H1 (cell line): Measurements from ENCODE around the gene SUSD1. TPM values are rescaled to one million over a fixed set of nuclear protein-coding genes. Genes with fewer than 3 reads are reported as not detected.

Experiments used
- CTCF ChIA-PET: fragments of 300-600 bp; sonication (Branson Sonifier 250); formaldehyde crosslinking; loops from one replicate; lab custom pipeline; 2021; ENCODE audit not compliant: partially characterized antibody; lab: Charles Lee
- POLR2A ChIA-PET: fragments of 300-600 bp; sonication (Branson Sonifier 250); formaldehyde crosslinking; loops from one replicate; lab custom pipeline; 2021; ENCODE audit warnings: inconsistent platforms; ENCODE audit not compliant: partially characterized antibody; lab: Charles Lee
- DNase-seq, 2 experiments: peaks; one replicate each; pipeline versions ENCODE4 v3.0.0 to v3.0.0-alpha.2; 2010 to 2022; ENCODE audit warnings: low spot score in 2 of 2, low read depth in 1 of 2, mixed read lengths in 1 of 2
- FAIRE-seq: peaks from 2 replicates; lab custom pipeline; 2011; peaks lifted over from hg19 to GRCh38; lab: Jason Lieb, UNC
- H2AFZ ChIP-seq: 2 replicates; pipeline ENCODE4 v1.8.1; 2012; ENCODE audit warnings: low read length, inconsistent platforms
- H2AK5ac ChIP-seq: 2 replicates; pipeline ENCODE4 v1.6.1; 2013; ENCODE audit warnings: low read depth, low read length
- H2BK120ac ChIP-seq: replicated peaks from 2 replicates; pipeline ENCODE3; 2013; ENCODE audit warnings: low read depth, low read length, inconsistent platforms
- H2BK12ac ChIP-seq: 2 replicates; pipeline ENCODE4 v1.6.1; 2013; ENCODE audit warnings: low read depth, low read length
- H2BK15ac ChIP-seq: 2 replicates; pipeline ENCODE4 v1.6.1; 2013; ENCODE audit warnings: low read length
- H2BK20ac ChIP-seq: 2 replicates; pipeline ENCODE4 v1.6.1; 2013; ENCODE audit warnings: low read length
- H2BK5ac ChIP-seq: 2 replicates; pipeline ENCODE4 v1.6.1; 2013; ENCODE audit warnings: low read depth, low read length
- H3K14ac ChIP-seq: 2 replicates; pipeline ENCODE4 v1.6.1; 2013; ENCODE audit warnings: inconsistent platforms; ENCODE audit not compliant: insufficient read length
- H3K18ac ChIP-seq: 2 replicates; pipeline ENCODE4 v1.6.1; 2013; ENCODE audit warnings: low read length; ENCODE audit errors: extremely low read depth
- H3K23ac ChIP-seq: 2 replicates; pipeline ENCODE4 v1.6.1; 2013; ENCODE audit warnings: inconsistent platforms; ENCODE audit not compliant: insufficient read length
- H3K23me2 ChIP-seq: 2 replicates; pipeline ENCODE4 v1.6.1; 2013; ENCODE audit warnings: low read depth, low read length
- H3K27ac ChIP-seq: 2 replicates; pipeline ENCODE4 v1.6.1; 2011; ENCODE audit warnings: low read depth, low read length, inconsistent platforms
- H3K27me3 ChIP-seq, 4 experiments: replicated peaks in 1 of 4; 1 replicate in 1 of 4; 2 replicates in 3 of 4; pipeline versions ENCODE4 v1.6.1 to v1.8.1; 2011 to 2013; ENCODE audit warnings: low read length in 3 of 4, mild to moderate bottlenecking in 3 of 4, inconsistent platforms in 2 of 4, mixed read lengths in 2 of 4, moderate library complexity in 1 of 4; ENCODE audit not compliant: control insufficient read depth in 3 of 4, insufficient read depth in 3 of 4; ENCODE audit errors: extremely low read depth in 1 of 4
- H3K36me3 ChIP-seq, 4 experiments: 2 replicates each; pipeline versions ENCODE4 v1.6.1 to v1.8.1; 2011 to 2013; ENCODE audit warnings: mild to moderate bottlenecking in 4 of 4, low read length in 3 of 4, moderate library complexity in 2 of 4, control low read depth in 1 of 4, inconsistent platforms in 1 of 4; ENCODE audit not compliant: insufficient read depth in 4 of 4, control insufficient read depth in 2 of 4
- H3K4ac ChIP-seq: replicated peaks from 2 replicates; pipeline ENCODE3; 2013; ENCODE audit warnings: low read length, low read depth, mixed read lengths, inconsistent platforms; ENCODE audit not compliant: insufficient read length
- H3K4me1 ChIP-seq, 4 experiments: replicated peaks in 1 of 4; 1 replicate in 1 of 4; 2 replicates in 3 of 4; pipeline versions ENCODE4 v1.6.1 to v1.8.1; 2011 to 2013; ENCODE audit warnings: low read length in 3 of 4, inconsistent platforms in 2 of 4, mixed read lengths in 1 of 4; ENCODE audit not compliant: insufficient read depth in 4 of 4, control insufficient read depth in 3 of 4
- H3K4me2 ChIP-seq, 2 experiments: 2 replicates each; pipeline versions ENCODE4 v1.6.1 to v1.8.1; 2011 to 2013; ENCODE audit warnings: low read depth in 2 of 2, low read length in 2 of 2, control low read depth in 1 of 2, inconsistent platforms in 1 of 2, mild to moderate bottlenecking in 1 of 2; ENCODE audit not compliant: insufficient read depth in 1 of 2
- H3K4me3 ChIP-seq, 4 experiments: fragments of 200-600, 300-600 bp in 1 of 4; sonication (generic), shearing (Covaris generic), sonication (Bioruptor Twin) in 1 of 4; 2 replicates each; pipeline versions ENCODE4 v1.5.1 to v1.8.1; 2011 to 2016; ENCODE audit warnings: low read length in 4 of 4, low read depth in 3 of 4, control low read depth in 2 of 4, inconsistent platforms in 2 of 4, mild to moderate bottlenecking in 2 of 4, mixed read lengths in 1 of 4, moderate library complexity in 1 of 4; ENCODE audit not compliant: insufficient read depth in 2 of 4; ENCODE audit errors: extremely low read depth in 1 of 4
- H3K56ac ChIP-seq: replicated peaks from 2 replicates; pipeline ENCODE3; 2013; ENCODE audit warnings: low read depth, mild to moderate bottlenecking, mixed read lengths, low read length, inconsistent platforms; ENCODE audit not compliant: insufficient read length
- H3K79me1 ChIP-seq: 2 replicates; pipeline ENCODE4 v1.6.1; 2013; ENCODE audit warnings: low read depth, low read length, control low read depth
- H3K79me2 ChIP-seq, 2 experiments: 2 replicates each; pipeline versions ENCODE4 v1.6.1 to v1.8.1; 2012 to 2013; ENCODE audit warnings: low read length in 2 of 2, mild to moderate bottlenecking in 2 of 2, inconsistent platforms in 1 of 2; ENCODE audit not compliant: insufficient read depth in 2 of 2, control insufficient read depth in 1 of 2
- H3K9ac ChIP-seq, 4 experiments: replicated peaks in 1 of 4; 1 replicate in 1 of 4; 2 replicates in 3 of 4; pipeline versions ENCODE4 v1.6.1 to v1.8.1; 2011 to 2013; ENCODE audit warnings: low read depth in 3 of 4, low read length in 3 of 4, control low read depth in 2 of 4, mild to moderate bottlenecking in 2 of 4, moderate library complexity in 2 of 4, inconsistent platforms in 1 of 4; ENCODE audit errors: extremely low read depth in 1 of 4
- H3K9me3 ChIP-seq, 2 experiments: 2 replicates each; pipeline versions ENCODE4 v1.6.1 to v1.8.1; 2012 to 2013; ENCODE audit warnings: mild to moderate bottlenecking in 2 of 2, moderate library complexity in 2 of 2, control low read depth in 1 of 2, inconsistent platforms in 1 of 2, low read depth in 1 of 2, low read length in 1 of 2, mixed read lengths in 1 of 2; ENCODE audit not compliant: insufficient read depth in 2 of 2
- H4K20me1 ChIP-seq, 2 experiments: replicated peaks in 1 of 2; 2 replicates each; pipeline versions ENCODE3 to v1.8.1; 2011 to 2013; ENCODE audit warnings: inconsistent platforms in 2 of 2, low read length in 2 of 2, mild to moderate bottlenecking in 1 of 2; ENCODE audit not compliant: insufficient read depth in 2 of 2, control insufficient read depth in 1 of 2
- H4K5ac ChIP-seq: 2 replicates; pipeline ENCODE4 v1.6.1; 2013; ENCODE audit warnings: low read length, low read depth, mixed read lengths, inconsistent platforms; ENCODE audit not compliant: insufficient read length
- H4K8ac ChIP-seq: 2 replicates; pipeline ENCODE4 v1.8.0; 2013; ENCODE audit warnings: mild to moderate bottlenecking, moderate library complexity, low read length, inconsistent platforms; ENCODE audit not compliant: insufficient read depth; ENCODE audit errors: extremely low read depth
- H4K91ac ChIP-seq: replicated peaks from 2 replicates; pipeline ENCODE3; 2013; ENCODE audit warnings: low read length, mixed read lengths, inconsistent platforms; ENCODE audit not compliant: insufficient read length
- EZH2 ChIP-seq: fragments of 200-600 bp; sonication (generic); IDR thresholded peaks from 2 replicates; pipeline ENCODE4 v1.7.1; 2012; ENCODE audit warnings: low read depth, mild to moderate bottlenecking, moderate library complexity, low read length, inconsistent platforms; ENCODE audit not compliant: severe bottlenecking
- FOSL1 ChIP-seq: IDR thresholded peaks from 2 replicates; pipeline ENCODE4 v1.6.1; 2011; ENCODE audit warnings: mild to moderate bottlenecking, low read depth, low read length, moderate library complexity; ENCODE audit not compliant: insufficient read depth
- RNF2 ChIP-seq: fragments of 200-900, 300-1000 bp; sonication (generic); IDR thresholded peaks from 2 replicates; pipeline ENCODE4 v1.7.1; 2016; ENCODE audit warnings: borderline replicate concordance, low read depth, mild to moderate bottlenecking, antibody characterized with exemption, low read length; ENCODE audit not compliant: poor library complexity, severe bottlenecking; ENCODE audit errors: missing control alignments
- RXRA ChIP-seq: IDR thresholded peaks from 2 replicates; pipeline ENCODE4 v1.6.1; 2011; ENCODE audit warnings: low read depth, mild to moderate bottlenecking, low read length, moderate library complexity; ENCODE audit not compliant: insufficient read depth
- SAP30 ChIP-seq: fragments of 300-600 bp; sonication (generic); IDR thresholded peaks from 2 replicates; pipeline ENCODE4 v1.7.1; 2012; ENCODE audit warnings: low read length, moderate library complexity, mild to moderate bottlenecking, inconsistent platforms; ENCODE audit not compliant: insufficient read depth, insufficient replicate concordance
- TAF1 ChIP-seq: IDR thresholded peaks from 2 replicates; pipeline ENCODE4 v1.6.1; 2011; ENCODE audit warnings: mild to moderate bottlenecking, low read depth, low read length
- WGBS, 2 experiments: shearing (Covaris generic) in 1 of 2; methylation state at CpG; one replicate each; pipeline versions ENCODE4 v1.1.6 to v1.1.7; 2013 to 2015; ENCODE audit warnings: low lambda C conversion rate in 2 of 2, mixed read lengths in 2 of 2, inconsistent platforms in 1 of 2, low coverage in 1 of 2, missing lambda C conversion rate in 1 of 2; ENCODE audit not compliant: insufficient replicate concordance in 2 of 2, insufficient coverage in 1 of 2, insufficient read length in 1 of 2; ENCODE audit errors: extremely low coverage in 1 of 2, missing lambda C conversion rate in 1 of 2; 5-methylcytosine and 5-hydroxymethylcytosine counted together
- polyA plus RNA-seq, 7 experiments: library from polyadenylated mRNA; depleted of rRNA in 3 of 7; stranded (reverse) in 5 of 7; unstranded in 2 of 7; fragments of >200 nt in 5 of 7; fragments of 200-250 nt in 2 of 7; gene quantifications; 1 replicate in 5 of 7; 2 replicates in 1 of 7; 4 replicates in 1 of 7; pipeline versions ENCODE4 v1.2.1 to v1.2.3, GENCODE V29; 2011 to 2013; ENCODE audit warnings: missing spikeins in 2 of 7, mixed read lengths in 2 of 7
- total RNA-seq: library from RNA; stranded (reverse); fragmentation: NEBNext Ultra II Directional; extraction: Animal tissue kit (Norgen Biotek cat#: 25700); gene quantifications from 2 replicates; pipeline ENCODE4 v1.2.1, GENCODE V29; 2021

The SUSD1 gene
- total and polyA plus RNA-seq, 2 of the 8 experiments (the other 6 are each of a cell fraction or from before 2014, with no cell fraction given): 2.8 to 7.2 TPM

DNA sequence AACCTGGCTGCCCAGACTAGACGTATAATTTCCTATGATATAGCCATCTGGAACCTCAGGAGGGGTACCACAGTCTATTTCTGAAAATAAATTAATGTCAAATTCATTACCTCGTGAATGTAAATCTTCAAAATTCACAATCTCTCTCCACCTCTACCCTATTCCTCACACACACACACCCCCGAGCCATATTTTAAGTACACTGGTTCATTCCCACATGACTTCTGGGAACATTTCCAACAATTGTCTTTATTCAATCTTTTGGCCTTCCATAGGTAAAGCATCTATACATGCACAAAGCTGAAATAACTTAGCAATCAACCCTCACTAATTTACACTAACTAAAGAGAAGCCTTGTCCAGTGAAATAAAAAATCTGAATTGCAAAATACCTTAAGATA lies 32.7 kb downstream of the SUSD1 start:
- no peak overlapping the region for H2BK5ac ChIP-seq
- H2AFZ ChIP-seq: no peak overlapping the region
- no peak overlapping the region for H2BK20ac ChIP-seq
- no peaks in the 10 kb centered on the region for H4K20me1 ChIP-seq
- H3K18ac ChIP-seq: no peak overlapping the region
- peaks cover 0 to 2% (median 0%) of the 10 kb centered on the region in 4 experiments; a peak in 1 of 7 replicates for H3K4me1 ChIP-seq
- TF ChIP-seq RXRA: no peak
- TF ChIP-seq SAP30: no peak
- TF ChIP-seq RNF2: no peak
- TF ChIP-seq EZH2: no peak
- no peak for TF ChIP-seq TAF1
- no peak for TF ChIP-seq FOSL1
- no peaks in the 10 kb centered on the region for H3K79me2 ChIP-seq
- no peak overlapping the region for H3K4me2 ChIP-seq
- 0 out of 8 replicates have a peak, but pooled peaks cover 0 to 3% (median 0%) of the 10 kb centered on the region in 4 experiments for H3K36me3 ChIP-seq
- no peak overlapping the region for H3K4ac ChIP-seq
- POLR2A ChIA-PET: no interaction called here
- FAIRE-seq: no peak
- H3K23me2 ChIP-seq: no peaks in the 10 kb centered on the region
- no peaks in the 10 kb centered on the region for H3K79me1 ChIP-seq
- H3K27ac ChIP-seq: no peak overlapping the region
- H2BK15ac ChIP-seq: no peak overlapping the region
- WGBS, 2 experiments: 94 to 100% methylated on average over 2 to 3 of the region's 3 CpGs
- H4K5ac ChIP-seq: no peak overlapping the region
- no peak overlapping the region for H3K4me3 ChIP-seq
- H3K56ac ChIP-seq: no peak overlapping the region
- H2AK5ac ChIP-seq: no peak overlapping the region
- no peaks in the 10 kb centered on the region for H3K27me3 ChIP-seq
- H2BK120ac ChIP-seq: no peak overlapping the region
- H3K9me3 ChIP-seq: no peaks in the 10 kb centered on the region
- CTCF ChIA-PET: no interaction called here
- H3K14ac ChIP-seq: no peak overlapping the region
- no peak overlapping the region for H3K23ac ChIP-seq
- no peak overlapping the region for H4K8ac ChIP-seq
- no peak for DNase-seq
- no peak overlapping the region for H2BK12ac ChIP-seq
- no peak overlapping the region for H4K91ac ChIP-seq
- H3K9ac ChIP-seq: no peak overlapping the region
